ENCODE measurements around the gene C14orf180. TPM values are rescaled to one million over a fixed set of nuclear protein-coding genes. Genes with fewer than 3 reads are reported as not detected.

Gene C14orf180
- total and polyA plus RNA-seq, 2 of the 8 experiments (the other 6 are each of a cell fraction or from before 2014, with no cell fraction given), result not detected

DNA sequence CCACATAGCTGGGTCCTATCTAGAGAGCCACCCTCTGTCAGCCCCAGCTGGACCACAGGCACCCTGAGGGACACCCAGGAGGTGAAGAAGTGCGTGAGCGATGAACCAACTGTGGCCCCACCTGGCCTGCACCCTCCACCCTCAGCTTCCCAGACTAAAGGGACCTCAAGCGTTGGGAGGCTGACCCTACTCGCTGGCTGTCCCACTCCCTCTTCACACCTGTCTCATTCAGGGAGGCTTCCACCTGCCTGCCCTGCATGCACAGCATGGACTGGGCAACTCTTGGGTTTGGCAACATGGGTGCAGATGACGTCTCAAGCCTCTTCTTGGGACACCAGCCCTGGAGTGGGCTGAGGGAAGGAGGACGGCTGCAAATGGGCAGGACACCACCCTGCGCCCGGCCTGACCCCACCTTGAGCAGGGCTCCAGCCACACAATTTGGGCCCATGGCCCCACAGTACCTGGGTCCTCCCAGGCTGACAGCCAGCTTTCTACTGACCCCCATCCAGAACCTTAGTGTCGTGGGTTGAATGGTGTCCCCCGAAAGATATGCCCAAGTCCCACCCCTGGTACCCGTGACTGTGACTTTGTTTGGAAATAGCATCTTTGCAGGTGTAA lies 22.9 kb downstream of the C14orf180 start:
- Histone ChIP-seq H3K23ac (ENCODE audit: insufficient read length) (no peak overlapping the region), H3K4me2 (ENCODE audit: insufficient read depth in 1 of 2, low read depth in 2 of 2, low read length in 2 of 2) (no peak overlapping the region), H4K20me1 (replicated peaks in 1 of 2; ENCODE audit: control insufficient read depth in 1 of 2, insufficient read depth in 2 of 2, low read length in 2 of 2) (no peaks in the 10 kb centered on the region), H3K36me3 (ENCODE audit: control insufficient read depth in 2 of 4, insufficient read depth in 4 of 4, low read length in 3 of 4) (no peaks in the 10 kb centered on the region), H2BK5ac (ENCODE audit: low read depth, low read length) (no peak overlapping the region), H3K4me3 (ENCODE audit: extremely low read depth in 1 of 4, insufficient read depth in 2 of 4, low read depth in 3 of 4, low read length in 4 of 4) (no peak overlapping the region), H4K91ac (replicated peaks; ENCODE audit: insufficient read length, low read length) (no peak overlapping the region), H3K9ac (replicated peaks in 1 of 4; ENCODE audit: extremely low read depth in 1 of 4, low read depth in 3 of 4, low read length in 3 of 4) (no peak overlapping the region), H2BK12ac (ENCODE audit: low read depth, low read length) (no peak overlapping the region), H3K27ac (ENCODE audit: low read depth, low read length) (no peak overlapping the region), H3K4me1 (replicated peaks in 1 of 4; ENCODE audit: control insufficient read depth in 3 of 4, insufficient read depth in 4 of 4, low read length in 3 of 4) (peaks cover 0 to 9% (median 3%) of the 10 kb centered on the region in 4 experiments; a peak in 4 of 7 replicates), H3K56ac (replicated peaks; ENCODE audit: insufficient read length, low read depth, low read length) (no peak overlapping the region), H2AK5ac (ENCODE audit: low read depth, low read length) (no peak overlapping the region), H2AFZ (ENCODE audit: low read length) (no peak overlapping the region), H3K79me2 (ENCODE audit: control insufficient read depth in 1 of 2, insufficient read depth in 2 of 2, low read length in 2 of 2) (no peaks in the 10 kb centered on the region), H3K18ac (ENCODE audit: extremely low read depth, low read length) (no peak overlapping the region), H3K79me1 (ENCODE audit: low read depth, low read length) (no peaks in the 10 kb centered on the region), H3K9me3 (ENCODE audit: insufficient read depth in 2 of 2, low read depth in 1 of 2, low read length in 1 of 2) (no peaks in the 10 kb centered on the region), H2BK120ac (replicated peaks; ENCODE audit: low read depth, low read length) (no peak overlapping the region), H3K23me2 (ENCODE audit: low read depth, low read length) (peaks cover 6% of the 10 kb centered on the region; the same call in 1 of the 2 replicates), H3K14ac (ENCODE audit: insufficient read length) (no peak overlapping the region), H2BK15ac (ENCODE audit: low read length) (no peak overlapping the region), H3K27me3 (replicated peaks in 1 of 4; ENCODE audit: control insufficient read depth in 3 of 4, extremely low read depth in 1 of 4, insufficient read depth in 3 of 4, low read length in 3 of 4) (peaks cover 2 to 23% (median 15%) of the 10 kb centered on the region in 4 experiments), H4K5ac (ENCODE audit: insufficient read length, low read depth, low read length) (no peak overlapping the region), H3K4ac (replicated peaks; ENCODE audit: insufficient read length, low read depth, low read length) (no peak overlapping the region), H2BK20ac (ENCODE audit: low read length) (no peak overlapping the region), H4K8ac (ENCODE audit: extremely low read depth, insufficient read depth, low read length) (no peak overlapping the region)
- TF ChIP-seq YY1 (IDR thresholded peaks at IDR 0.05; ENCODE audit: low read depth, low read length) (no peak), TAF7 (optimal IDR thresholded peaks at IDR 0.05; ENCODE audit: borderline replicate concordance, low read depth, low read length) (no peak), NANOG (IDR thresholded peaks at IDR 0.05; ENCODE audit: insufficient read depth, low read depth, low read length, poor library complexity, severe bottlenecking) (no peak), CBX8 (IDR thresholded peaks at IDR 0.05; ENCODE audit: borderline replicate concordance, low read depth, low read length) (no peak), EZH2 (IDR thresholded peaks at IDR 0.05; ENCODE audit: low read depth, low read length, severe bottlenecking) (no peak)
- TF ChIP-seq, protein P1, sequence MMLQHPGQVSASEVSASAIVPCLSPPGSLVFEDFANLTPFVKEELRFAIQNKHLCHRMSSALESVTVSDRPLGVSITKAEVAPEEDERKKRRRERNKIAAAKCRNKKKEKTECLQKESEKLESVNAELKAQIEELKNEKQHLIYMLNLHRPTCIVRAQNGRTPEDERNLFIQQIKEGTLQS (IDR thresholded peaks at IDR 0.05; ENCODE audit: insufficient read depth, low read depth, low read length), result no peak
- ChIA-PET POLR2A (ENCODE audit: partially characterized antibody) (no interaction called here), CTCF (ENCODE audit: partially characterized antibody) (interaction anchor here (0.7 to 1.4 kb wide), 2 partner anchors 9 to 121 kb away, joined by 3 to 4 read pairs; partner anchors contain the start of gene ADSS1)
- 88% methylated on average over 9 of the region's 11 CpGs; no CpG with 5 or more reads in 1 of the 2 experiments for WGBS, 2 experiments (ENCODE audit: extremely low coverage in 1 of 2, insufficient coverage in 1 of 2, insufficient read length in 1 of 2, insufficient replicate concordance in 2 of 2, low coverage in 1 of 2, low lambda C conversion rate in 2 of 2, missing lambda C conversion rate in 1 of 2)
- FAIRE-seq (no peak), DNase-seq (ENCODE audit: low read depth in 1 of 2, low spot score in 2 of 2) (no peak)
